Heart left ventricle (tissue), 16 donors: ENCODE data around the gene KRT222. TPM values are rescaled to one million over a fixed set of nuclear protein-coding genes. Genes with fewer than 3 reads are reported as not detected.

Experiments used
- ATAC-seq, 4 donors: fragments of 200-7000 bp; cut with Tn5 transposase; one replicate each; pipeline ENCODE4 v1.9.1; 2020 to 2022; ENCODE audit warnings: moderate library complexity in 4 of 4, mild to moderate bottlenecking in 3 of 4, moderate number of reproducible peaks in 1 of 4
- DNase-seq, 5 donors: peaks; one replicate each; pipeline ENCODE4 v3.0.0-alpha.2; 2020
- H3K27ac ChIP-seq, 12 donors: fragments of 200-600 bp; sonication (generic) in 4 of 12; one replicate each; pipeline versions ENCODE4 v1.5.0 to v1.8.0; 2016 to 2022; ENCODE audit warnings: mild to moderate bottlenecking in 2 of 12
- H3K27me3 ChIP-seq, 9 donors: fragments of 200-600 bp; sonication (generic) in 2 of 9; one replicate each; pipeline versions ENCODE4 v1.5.1 to v1.8.0; 2016 to 2022; ENCODE audit warnings: mild to moderate bottlenecking in 3 of 9
- H3K36me3 ChIP-seq, 9 donors: fragments of 200-600 bp; sonication (generic) in 2 of 9; one replicate each; pipeline versions ENCODE4 v1.5.0 to v1.8.0; 2018 to 2022; ENCODE audit warnings: mild to moderate bottlenecking in 2 of 9
- H3K4me1 ChIP-seq, 12 donors: fragments of 200-600 bp; sonication (generic) in 4 of 12; one replicate each; pipeline versions ENCODE4 v1.5.0 to v1.8.0; 2016 to 2022; ENCODE audit warnings: mild to moderate bottlenecking in 3 of 12
- H3K4me3 ChIP-seq, 12 donors: fragments of 200-600 bp; sonication (generic) in 4 of 12; one replicate each; pipeline versions ENCODE4 v1.5.0 to v1.8.0; 2017 to 2022; ENCODE audit warnings: mild to moderate bottlenecking in 9 of 12, moderate library complexity in 4 of 12
- H3K9me3 ChIP-seq, 12 donors: fragments of 200-600 bp; sonication (generic) in 4 of 12; one replicate each; pipeline versions ENCODE4 v1.5.0 to v1.8.0; 2016 to 2022; ENCODE audit warnings: mild to moderate bottlenecking in 1 of 12
- CTCF ChIP-seq, 12 donors: fragments of 200-600 bp; sonication (generic) in 4 of 12; IDR thresholded peaks; one replicate each; pipeline versions ENCODE4 v1.5.0 to v1.8.0; 2018 to 2022; ENCODE audit warnings: antibody characterized with exemption in 12 of 12, mild to moderate bottlenecking in 5 of 12
- POLR2A ChIP-seq, 2 donors: fragments of 450-650 bp; IDR thresholded peaks; one replicate each; pipeline ENCODE4 v1.6.1; 2017; ENCODE audit warnings: antibody characterized with exemption in 2 of 2, mild to moderate bottlenecking in 2 of 2, moderate library complexity in 2 of 2
- WGBS, 4 donors: extraction: QIAGEN DNeasy Blood & Tissue Kit in 2 of 4; methylation state at CpG; one replicate each; pipeline versions ENCODE4 v1.1.5 to v1.1.7; 2013 to 2018; 5-methylcytosine and 5-hydroxymethylcytosine counted together
- intact Hi-C, 10 donors: fragments of 100-400 bp; cut with DNase I; formaldehyde crosslinking; loops; one replicate each; pipeline versions ENCODE4 v1.11.1 to v1.14.2; 2022
- polyA plus RNA-seq, 2 donors: library from polyadenylated mRNA; stranded (reverse); fragments of 200-250 nt; gene quantifications; one replicate each; pipeline ENCODE4 v1.2.3, GENCODE V29; 2013
- total RNA-seq, 9 donors: library from RNA; depleted of rRNA in 2 of 9; stranded (reverse); fragments of >200 nt in 2 of 9; fragmentation: NEBNext Ultra II Directional in 3 of 9; extraction: Animal tissue kit (Norgen Biotek cat#: 25700) in 3 of 9; gene quantifications; one replicate each; pipeline versions ENCODE4 v1.1.0 to v1.2.4, GENCODE V29; 2016 to 2023
- donor health status: ischemic (EF 13 %, LVEDD 7.1; RV severe dilation, severe dysfunction).
- donor health status: healthy with polysubstance abuse.
- donor health status: DM: no; HTN: yes; CAD: no.
- donor health status: DM: no; HTN: no; CAD: no.
- donor health status: ischemic (EF 25% LVEDD 6.9; RV normal size, moderate dysfunction).
- donor health status: ischemic (EF 25% LVEDD 5.7; RV mildly dilated, moderate dysfunction).
- donor health status: healthy.
- donor health status: DM: yes; HTN: yes; CAD: no.
- donor health status: ischemic (EF 35%, LVEDD 5.7; RV mildly dilated, moderate dysfunction).
- donor health status: nonischemic (EF 11% LVEDD 7.7; RV severe dilation, severe dysfunction).
- donor health status: DM: yes; HTN: yes; CAD: no.
- donor health status: PGD.
- donor health status: ischemic (EF 29% LVEDD 5.4; RV normal size, mild dysfunction).
- donor health status: nonischemic (EF 23%, LVEDD 6.1; RV moderate dilation, normal function).

Gene KRT222
- total and polyA plus RNA-seq, 11 donors: 0.25 to 1.3 (median 0.96) TPM; not detected in 6

DNA sequence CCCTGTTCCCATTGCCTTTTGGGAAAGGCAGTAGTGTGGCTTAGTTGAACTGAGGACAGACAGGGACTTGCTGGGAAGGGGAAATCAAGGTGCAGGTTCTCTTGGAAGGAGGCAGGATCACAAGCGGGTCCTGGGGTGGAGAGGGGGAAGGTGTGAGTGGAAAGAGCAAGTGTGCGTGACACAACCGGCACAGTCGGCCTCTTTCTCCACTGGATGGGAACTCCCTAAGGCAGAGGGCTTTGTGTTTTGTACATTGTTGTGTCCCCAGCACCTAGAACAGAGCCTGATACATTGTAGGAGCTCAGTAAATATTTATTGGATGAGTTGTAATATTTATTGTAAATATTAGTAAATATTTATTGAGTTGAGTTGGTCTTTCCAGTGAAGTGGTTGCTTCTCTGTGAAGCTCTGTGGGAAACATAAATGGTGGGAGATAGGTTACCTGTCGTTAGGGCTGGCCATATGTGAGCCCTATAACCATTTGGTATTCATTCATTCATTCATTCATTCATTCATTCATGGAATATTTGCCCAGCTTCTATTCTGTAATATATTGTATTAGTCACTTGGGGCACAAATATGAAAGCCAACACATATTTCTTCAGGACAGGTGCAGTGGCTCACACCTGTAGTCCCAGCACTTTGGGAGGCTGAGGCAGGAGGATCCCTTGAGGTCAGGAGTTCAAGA, 51.4 kb downstream of the KRT222 start:
- WGBS, 4 donors: 84 to 89% (median 87%) methylated on average over 5 of the region's 5 CpGs
- Histone ChIP-seq H3K36me3 (no peaks in the 10 kb centered on the region), H3K9me3 (no peaks in the 10 kb centered on the region), H3K4me3 (no peak overlapping the region), H3K27me3 (peaks cover 0 to 45% (median 4%) of the 10 kb centered on the region in 9 donors), H3K4me1 (peaks cover 0 to 12% (median 0%) of the 10 kb centered on the region in 12 donors), H3K27ac (peak overlapping the region in 1 of 12 donors; percentile 53)
- TF ChIP-seq CTCF (IDR thresholded peaks at IDR 0.05): no peak
- no peak for TF ChIP-seq POLR2A (IDR thresholded peaks at IDR 0.05)
- no peak for DNase-seq
- no peak for ATAC-seq
- intact Hi-C loops: loop anchor here in 2 of 10 donors (10.0 kb wide), 2 partner anchors 941 to 1051 kb away; no protein-coding TSS in a partner anchor

- TF ChIP-seq POLR2A (IDR thresholded peaks at IDR 0.05): no peak
- TF ChIP-seq CTCF (IDR thresholded peaks at IDR 0.05): no peak
- Histone ChIP-seq H3K27ac (peak overlapping the region in 1 of 12 donors; percentile 53), H3K4me3 (no peak overlapping the region), H3K4me1 (peaks cover 0 to 12% (median 0%) of the 10 kb centered on the region in 12 donors), H3K9me3 (no peaks in the 10 kb centered on the region), H3K27me3 (peaks cover 0 to 37% (median 3%) of the 10 kb centered on the region in 9 donors), H3K36me3 (no peaks in the 10 kb centered on the region)
- 72 to 83% (median 79%) methylated on average over 10 to 11 of the region's 11 CpGs for WGBS, 4 donors
- no peak for DNase-seq
- intact Hi-C loops: loop anchor here in 2 of 10 donors (10.0 kb wide), 2 partner anchors 942 to 1052 kb away; no protein-coding TSS in a partner anchor
- no peak for ATAC-seq
Measured at GRCh38 chr17:40612599-40613244, 52.3 kb downstream of the KRT222 start.

DNA sequence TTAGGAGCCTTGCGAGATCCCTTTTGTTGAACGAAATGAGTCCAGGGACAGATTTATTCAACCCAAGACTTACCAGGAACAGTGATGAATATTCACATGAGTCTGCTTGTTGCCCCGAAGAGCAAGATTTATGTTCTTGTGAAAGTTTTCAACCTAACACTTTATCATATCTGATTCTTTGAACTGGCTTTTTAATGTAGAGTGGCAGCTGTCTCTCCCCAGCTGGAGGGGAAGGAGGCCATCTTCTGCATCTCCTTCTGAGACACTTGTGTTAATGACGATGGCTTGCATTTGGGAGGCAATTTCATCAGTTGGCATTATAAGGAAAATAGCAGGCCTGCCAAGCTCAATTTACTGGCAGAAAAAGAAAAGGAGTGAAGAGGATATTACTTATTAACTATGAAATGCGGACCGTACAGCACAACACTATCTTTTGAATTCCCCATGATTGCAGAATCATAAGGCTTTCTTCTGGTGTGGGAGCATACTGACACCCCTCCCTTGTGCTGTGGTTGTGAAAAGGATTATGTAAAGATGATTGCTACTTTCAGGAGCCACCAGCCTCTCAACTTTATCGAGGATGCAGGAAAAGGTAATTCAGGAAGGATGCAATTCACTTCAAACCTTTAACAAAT, 53.0 kb downstream of the KRT222 start:
- DNase-seq (no peak), ATAC-seq (no peak)
- peaks cover 0 to 29% (median 0%) of the 10 kb centered on the region in 9 donors for H3K27me3 ChIP-seq
- H3K9me3 ChIP-seq: no peaks in the 10 kb centered on the region
- TF ChIP-seq CTCF (IDR thresholded peaks at IDR 0.05) (no peak), POLR2A (IDR thresholded peaks at IDR 0.05) (no peak)
- no peak overlapping the region for H3K27ac ChIP-seq
- WGBS, 4 donors: 71 to 81% (median 74%) methylated on average over 7 of the region's 7 CpGs
- H3K36me3 ChIP-seq: no peaks in the 10 kb centered on the region
- intact Hi-C loops: loop anchor here in 2 of 10 donors (10.0 kb wide), 2 partner anchors 943 to 1053 kb away; no protein-coding TSS in a partner anchor
- H3K4me3 ChIP-seq: no peak overlapping the region
- peaks cover 0 to 12% (median 0%) of the 10 kb centered on the region in 12 donors for H3K4me1 ChIP-seq

DNA sequence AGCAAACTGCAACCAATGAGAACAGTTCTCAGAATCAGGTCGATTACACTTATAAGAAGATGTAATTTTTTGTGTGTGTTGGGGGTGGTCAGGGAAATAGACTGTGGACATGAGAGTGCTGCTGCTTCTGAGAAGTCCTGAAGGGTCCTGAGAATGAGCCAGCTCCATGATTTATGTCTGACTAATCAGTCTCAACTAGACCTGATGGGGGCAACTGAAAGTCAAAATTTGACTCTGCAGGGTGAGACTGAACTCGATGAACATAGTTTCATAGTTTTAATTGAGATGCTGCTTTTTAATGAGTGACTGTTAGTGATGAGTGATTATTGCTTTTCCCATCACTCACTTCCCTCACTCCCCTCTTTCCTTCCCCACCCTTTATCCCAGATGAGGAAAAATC, 54.6 kb downstream of the KRT222 start:
- intact Hi-C loops: loop anchor here in 2 of 10 donors (10.0 kb wide), 2 partner anchors 944 to 1054 kb away; no protein-coding TSS in a partner anchor
- 76 to 81% (median 77%) methylated on average over 2 of the region's 2 CpGs for WGBS, 4 donors
- Histone ChIP-seq H3K36me3 (no peaks in the 10 kb centered on the region), H3K27me3 (peaks cover 0 to 18% (median 0%) of the 10 kb centered on the region in 9 donors), H3K9me3 (no peaks in the 10 kb centered on the region), H3K4me3 (no peak overlapping the region), H3K4me1 (peaks cover 0 to 13% (median 0%) of the 10 kb centered on the region in 12 donors), H3K27ac (no peak overlapping the region)
- ATAC-seq: no peak
- no peak for DNase-seq
- no peak for TF ChIP-seq POLR2A (IDR thresholded peaks at IDR 0.05)
- TF ChIP-seq CTCF (IDR thresholded peaks at IDR 0.05): no peak
